ENCODE results near the gene LCE1C.

The LCE1C gene

GRCh38 chr1:152806576-152806975 is at the start of gene LCE1C:
TSS of gene LCE1C (minus strand) at chr1:152806651. CDS start at chr1:152805478, 1,173 bp downstream.
- DNase-seq, result no peak

GRCh38 chr1:152855661-152856060 is 49.2 kb upstream of the LCE1C start:
- DNase-seq, result no peak

GRCh38 chr1:152842556-152842955 is 36.1 kb upstream of the LCE1C start, which contains the start of gene LCE6A:
TSS of gene LCE6A (plus strand) at chr1:152842856. CDS start at chr1:152843521, 665 bp downstream.
- DNase-seq, result no peak

- DNase-seq, result no peak
Observed at GRCh38 chr1:152836870-152837269, 30.4 kb upstream of the LCE1C start.

- DNase-seq, result no peak
Observed at GRCh38 chr1:152827173-152827572, 20.7 kb upstream of the LCE1C start, which contains the start of gene LCE1A. TSS of gene LCE1A (plus strand) at chr1:152827473. CDS start at chr1:152827473, 0 bp downstream.

- no peak for DNase-seq
Observed at GRCh38 chr1:152824964-152825363, 18.5 kb upstream of the LCE1C start.

- DNase-seq, result no peak
Observed at GRCh38 chr1:152823294-152823693, 16.8 kb upstream of the LCE1C start.

- DNase-seq, result no peak
Observed at GRCh38 chr1:152817309-152817708, 10.9 kb upstream of the LCE1C start.

GRCh38 chr1:152811671-152812070 is 5.2 kb upstream of the LCE1C start, which contains the start of gene LCE1B:
TSS of gene LCE1B (plus strand) at chr1:152811971. CDS start at chr1:152812447, 476 bp downstream.
- no peak for DNase-seq

GRCh38 chr1:152811050-152811449 is 4.6 kb upstream of the LCE1C start:
- DNase-seq, result no peak

- no peak for DNase-seq
Observed at GRCh38 chr1:152801333-152801732, 5.1 kb downstream of the LCE1C start.

GRCh38 chr1:152796421-152796820 is 10.0 kb downstream of the LCE1C start, which contains the start of gene LCE1D:
TSS of gene LCE1D (plus strand) at chr1:152796721. CDS start at chr1:152797795, 1,074 bp downstream.
- DNase-seq, result no peak

- DNase-seq, result no peak
Observed at GRCh38 chr1:152795686-152796085, 10.8 kb downstream of the LCE1C start.

- DNase-seq, result no peak
Observed at GRCh38 chr1:152786077-152786476, 20.4 kb downstream of the LCE1C start, which contains the start of gene LCE1E. TSS of gene LCE1E (plus strand) at chr1:152786257. CDS start at chr1:152787300, 1,043 bp downstream.

- DNase-seq, result no peak
Observed at GRCh38 chr1:152783095-152783494, 23.4 kb downstream of the LCE1C start.

- DNase-seq, result no peak
Observed at GRCh38 chr1:152777510-152778137, 28.8 kb downstream of the LCE1C start.

- DNase-seq, result no peak
Observed at GRCh38 chr1:152776361-152776760, 30.1 kb downstream of the LCE1C start.

- DNase-seq, result no peak
Observed at GRCh38 chr1:152774875-152775274, 31.6 kb downstream of the LCE1C start, which contains the start of gene LCE1F. TSS of gene LCE1F (plus strand) at chr1:152775140. CDS start at chr1:152776372, 1,232 bp downstream.

- no peak for DNase-seq
Observed at GRCh38 chr1:152770411-152770810, 36.0 kb downstream of the LCE1C start.

- DNase-seq, result no peak
Observed at GRCh38 chr1:152768847-152769533, 37.5 kb downstream of the LCE1C start.

- DNase-seq, result no peak
Observed at GRCh38 chr1:152761609-152762213, 44.7 kb downstream of the LCE1C start.

GRCh38 chr1:152760551-152761190 is 45.8 kb downstream of the LCE1C start:
- DNase-seq, result no peak
